Psoas muscle (tissue), 8 donors: ENCODE measurements around the gene ORAI3. TPM values are rescaled to one million over a fixed set of nuclear protein-coding genes. Genes with fewer than 3 reads are reported as not detected.
A peak's percentile ranks its signal among the peaks of the same experiment; 100 is the strongest.

Source experiments
- ATAC-seq, 4 donors: fragments of 200-7000 bp; cut with Tn5 transposase; one replicate each; pipeline ENCODE4 v1.9.1; 2020; ENCODE audit warnings: moderate library complexity in 3 of 4, mild to moderate bottlenecking in 2 of 4
- DNase-seq, 2 donors: peaks; one replicate each; pipeline ENCODE4 v3.0.0-alpha.2; 2020
- H3K27ac ChIP-seq: fragments of 200-600 bp; one replicate; pipeline ENCODE4 v1.8.0; 2022
- H3K27me3 ChIP-seq, 3 donors: fragments of 200-600 bp in 1 of 3; one replicate each; pipeline versions ENCODE4 v1.6.1 to v1.8.0; 2013 to 2022; ENCODE audit warnings: low read length in 2 of 3, mild to moderate bottlenecking in 2 of 3, moderate library complexity in 1 of 3; ENCODE audit not compliant: insufficient read depth in 3 of 3
- H3K36me3 ChIP-seq, 2 donors: fragments of 200-600 bp in 1 of 2; one replicate each; pipeline versions ENCODE4 v1.6.1 to v1.8.0; 2013 to 2022; ENCODE audit warnings: low read depth in 1 of 2, mild to moderate bottlenecking in 1 of 2, moderate library complexity in 1 of 2; ENCODE audit not compliant: insufficient read depth in 1 of 2
- H3K4me1 ChIP-seq: fragments of 200-600 bp; one replicate; pipeline ENCODE4 v1.8.0; 2022
- H3K4me3 ChIP-seq: fragments of 200-600 bp; one replicate; pipeline ENCODE4 v1.8.0; 2022; ENCODE audit warnings: mild to moderate bottlenecking
- H3K9me3 ChIP-seq: fragments of 200-600 bp; one replicate; pipeline ENCODE4 v1.8.0; 2022
- CTCF ChIP-seq: fragments of 200-600 bp; IDR thresholded peaks from one replicate; pipeline ENCODE4 v1.8.0; 2022; ENCODE audit warnings: antibody characterized with exemption
- WGBS, 3 donors: extraction: QIAGEN DNeasy Blood & Tissue Kit; methylation state at CpG; one replicate each; pipeline versions ENCODE4 v1.1.6 to v1.1.7; 2013; 5-methylcytosine and 5-hydroxymethylcytosine counted together
- intact Hi-C, 2 donors: fragments of 100-400 bp; cut with DNase I; formaldehyde crosslinking; loops; one replicate each; pipeline versions ENCODE4 v1.11.0 to v1.14.2; 2022
- polyA plus RNA-seq, 3 donors: library from polyadenylated mRNA; stranded (reverse); fragments of 200-250 nt; gene quantifications; one replicate each; pipeline ENCODE4 v1.2.3, GENCODE V29; 2013
- total RNA-seq, 4 donors: library from RNA; stranded (reverse); fragmentation: NEBNext Ultra II Directional in 2 of 4; extraction: Animal tissue kit (Norgen Biotek cat#: 25700) in 2 of 4; gene quantifications; one replicate each; pipeline versions ENCODE4 v1.2.1 to v1.2.4, GENCODE V29; 2021 to 2023
- donor health status: healthy with polysubstance abuse.
- donor health status: DM: no; HTN: no; CAD: no; lungs with moderate emphysema.
- donor health status: Bipolar disorder and iron deficiency.
- donor health status: healthy.
- donor health status: DM: yes; HTN: yes; CAD: no.
- donor health status: DM: no; HTN: no; CAD: no.
- donor health status: DM: no; HTN: no; CAD: no.
- donor health status: DM: yes; HTN: yes; CAD: no.

The ORAI3 gene
- total and polyA plus RNA-seq, 7 donors, result 3.5 to 6.0 (median 5.2) TPM

GRCh38 chr16:30925632-30925987 lies 23.3 kb upstream of the ORAI3 start:
- TF ChIP-seq CTCF, result no peak
- Histone ChIP-seq H3K4me3 (no peak overlapping the region), H3K4me1 (peaks cover 7% of the 10 kb centered on the region), H3K9me3 (no peaks in the 10 kb centered on the region), H3K27me3 (no peaks in the 10 kb centered on the region), H3K27ac (no peak overlapping the region), H3K36me3 (peaks cover 5 to 10% of the 10 kb centered on the region in 2 donors)
- ATAC-seq, result no peak
- intact Hi-C loops, result no loop called here
- WGBS, 3 donors, result 90 to 93% (median 91%) methylated on average over 24 to 26 of the region's 26 CpGs
- DNase-seq, result no peak

DNA sequence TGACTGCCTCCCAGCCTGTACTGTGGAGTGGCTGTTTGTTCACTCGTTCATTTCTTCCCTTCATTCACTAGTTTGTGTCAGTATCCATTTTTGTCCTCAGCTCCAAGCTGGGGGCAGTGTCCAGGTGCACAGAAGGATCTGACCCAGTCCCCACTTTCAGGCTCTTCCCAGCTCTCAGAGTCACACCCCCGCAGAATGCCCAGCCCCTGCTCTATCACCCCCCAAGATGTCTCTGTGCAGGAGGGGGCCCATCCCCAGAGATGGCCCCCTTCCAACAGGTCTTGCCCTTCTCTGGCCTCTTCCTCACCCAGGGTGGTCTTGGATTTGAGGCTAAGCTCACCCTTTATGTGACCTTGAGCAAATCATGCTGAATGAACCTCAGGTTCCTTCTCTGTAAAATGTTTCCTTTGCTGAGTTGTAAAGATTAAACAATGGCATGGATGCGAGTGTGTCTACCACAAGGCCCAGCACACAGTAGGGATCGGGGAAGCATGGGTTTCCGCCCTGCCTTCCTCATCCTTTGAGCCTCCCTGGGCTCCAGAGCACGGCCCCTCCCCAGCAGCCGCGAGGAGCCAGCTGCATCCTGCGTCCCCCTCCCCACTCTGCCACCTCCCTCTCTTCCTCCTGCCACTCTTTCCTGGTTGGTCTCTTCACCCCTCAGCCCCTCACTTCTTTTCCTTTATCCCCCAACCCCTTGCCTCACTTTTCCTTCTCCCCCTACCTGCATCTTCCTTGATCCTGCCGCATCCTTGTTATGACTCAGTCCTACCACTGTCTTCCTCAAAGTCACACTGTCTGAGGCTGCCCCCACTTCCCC lies 22.7 kb upstream of the ORAI3 start:
- ATAC-seq (no peak), DNase-seq (no peak)
- Histone ChIP-seq H3K36me3 (peaks cover 5 to 16% of the 10 kb centered on the region in 2 donors), H3K4me3 (no peak overlapping the region), H3K4me1 (peaks cover 7% of the 10 kb centered on the region), H3K27ac (no peak overlapping the region), H3K9me3 (no peaks in the 10 kb centered on the region), H3K27me3 (no peaks in the 10 kb centered on the region)
- intact Hi-C loops, result no loop called here
- TF ChIP-seq CTCF, result no peak
- 62 to 66% (median 63%) methylated on average over 10 of the region's 10 CpGs for WGBS, 3 donors

- Histone ChIP-seq H3K36me3 (peaks cover 5 to 23% of the 10 kb centered on the region in 2 donors), H3K4me1 (no peaks in the 10 kb centered on the region), H3K27ac (no peak overlapping the region), H3K27me3 (no peaks in the 10 kb centered on the region), H3K4me3 (no peak overlapping the region), H3K9me3 (no peaks in the 10 kb centered on the region)
- 84 to 89% (median 88%) methylated on average over 20 to 22 of the region's 22 CpGs for WGBS, 3 donors
- TF ChIP-seq CTCF, result no peak
- DNase-seq, result no peak
- no peak for ATAC-seq
- intact Hi-C loops, result no loop called here
Measured at GRCh38 chr16:30926937-30927788, 21.7 kb upstream of the ORAI3 start.

DNA sequence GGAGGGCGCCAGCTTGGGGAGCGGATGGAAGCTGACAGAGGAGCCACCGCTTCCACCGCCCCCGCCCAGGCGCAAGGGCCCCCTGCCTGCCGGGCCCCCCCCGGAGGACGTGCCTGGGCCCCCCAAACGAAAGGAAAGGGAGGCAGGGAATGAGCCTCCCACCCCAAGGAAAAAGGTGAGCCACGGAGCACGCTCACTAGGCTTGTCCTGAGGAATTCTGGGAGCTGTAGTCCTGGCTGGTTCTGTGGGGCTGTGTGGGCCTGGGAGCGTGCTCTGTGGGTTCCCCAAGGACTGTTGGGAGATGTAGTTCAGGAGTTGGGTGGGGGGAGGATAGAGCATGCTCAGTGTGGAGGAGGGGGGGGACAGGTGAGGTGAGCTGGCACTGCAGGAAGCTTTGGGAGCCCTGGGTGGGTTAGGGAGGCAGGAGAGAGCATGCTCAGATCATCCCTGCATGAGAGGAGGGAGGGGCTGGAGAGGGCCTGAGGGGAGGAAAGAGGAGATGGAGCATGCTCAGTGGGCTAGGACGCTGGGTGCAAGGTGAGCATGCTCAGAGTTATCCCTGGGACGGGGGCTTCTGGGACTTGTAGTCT lies 21.0 kb upstream of the ORAI3 start:
- peak in 1 of 2 donors; percentile 69 for DNase-seq

More for the DNA sequence above, 21.0 kb upstream of the ORAI3 start:
- Histone ChIP-seq H3K27ac (no peak overlapping the region), H3K9me3 (no peaks in the 10 kb centered on the region), H3K4me1 (no peaks in the 10 kb centered on the region), H3K36me3 (peaks cover 5 to 30% of the 10 kb centered on the region in 2 donors), H3K4me3 (no peak overlapping the region), H3K27me3 (no peaks in the 10 kb centered on the region)
- ATAC-seq, result peak; percentile 16 to 43 (median 27)
- intact Hi-C loops, result no loop called here
- 52 to 68% (median 61%) methylated on average over 15 of the region's 15 CpGs for WGBS, 3 donors
- no peak for TF ChIP-seq CTCF
